Tibial nerve (tissue), 4 donors: ENCODE measurements around the gene STUM. TPM values are rescaled to one million over a fixed set of nuclear protein-coding genes. Genes with fewer than 3 reads are reported as not detected.

Experiments used
- DNase-seq, 2 donors: peaks; one replicate each; pipeline ENCODE4 v3.0.0-alpha.2; 2019; ENCODE audit warnings: low spot score in 2 of 2
- H3K27ac ChIP-seq, 4 donors: fragments of 200-600 bp; sonication (generic) in 3 of 4; one replicate each; pipeline ENCODE4 v1.5.1; 2017 to 2019; ENCODE audit warnings: mild to moderate bottlenecking in 1 of 4
- H3K27me3 ChIP-seq, 2 donors: fragments of 200-600 bp; sonication (generic) in 1 of 2; one replicate each; pipeline versions ENCODE4 v1.5.1 to v1.6.0; 2017 to 2019
- H3K36me3 ChIP-seq, 3 donors: fragments of 200-600 bp; sonication (generic); one replicate each; pipeline ENCODE4 v1.5.1; 2018 to 2019
- H3K4me1 ChIP-seq, 4 donors: fragments of 200-600 bp; sonication (generic) in 3 of 4; one replicate each; pipeline ENCODE4 v1.5.1; 2017 to 2019
- H3K4me3 ChIP-seq, 4 donors: fragments of 200-600 bp; sonication (generic) in 3 of 4; one replicate each; pipeline ENCODE4 v1.5.1; 2017 to 2019; ENCODE audit warnings: mild to moderate bottlenecking in 1 of 4, moderate library complexity in 1 of 4
- H3K9me3 ChIP-seq, 4 donors: fragments of 200-600 bp; sonication (generic) in 3 of 4; one replicate each; pipeline ENCODE4 v1.5.1; 2017 to 2019
- CTCF ChIP-seq, 5 experiments: fragments of 200-600 bp in 3 of 5; fragments of 450-650 bp in 2 of 5; sonication (generic) in 3 of 5; IDR thresholded peaks; one replicate each; pipeline ENCODE4 v1.5.1; 2016 to 2019; ENCODE audit warnings: antibody characterized with exemption in 5 of 5, mild to moderate bottlenecking in 3 of 5, moderate library complexity in 2 of 5
- EP300 ChIP-seq, 2 donors: sonication (generic); formaldehyde crosslinking; IDR thresholded peaks; one replicate each; pipeline ENCODE4 v1.6.1; 2017; ENCODE audit warnings: antibody characterized with exemption in 2 of 2, mild to moderate bottlenecking in 1 of 2
- POLR2A ChIP-seq, 2 donors: fragments of 450-650 bp; IDR thresholded peaks; one replicate each; pipeline ENCODE4 v1.6.1; 2017; ENCODE audit warnings: antibody characterized with exemption in 2 of 2, mild to moderate bottlenecking in 2 of 2, moderate library complexity in 2 of 2
- WGBS, 2 donors: methylation state at CpG; one replicate each; pipeline ENCODE4 v1.1.5; 2018; 5-methylcytosine and 5-hydroxymethylcytosine counted together
- total RNA-seq, 4 donors: library from RNA; depleted of rRNA; stranded (reverse); fragments of >200 nt; gene quantifications; one replicate each; pipeline ENCODE4 v1.1.0, GENCODE V29; 2016

Gene STUM
- total RNA-seq, 4 donors from 2014 or later, result 4.8 to 7.5 (median 6.9) TPM

GRCh38 chr1:226646870-226647449 is 98.4 kb downstream of the STUM start:
- Histone ChIP-seq H3K4me1 (peaks cover 0 to 38% (median 23%) of the 10 kb centered on the region in 4 donors), H3K9me3 (no peaks in the 10 kb centered on the region), H3K27me3 (no peaks in the 10 kb centered on the region), H3K4me3 (no peak overlapping the region), H3K27ac (peak overlapping the region in 1 of 4 donors; percentile 54), H3K36me3 (peaks cover 0 to 64% (median 10%) of the 10 kb centered on the region in 3 donors)
- DNase-seq, result no peak
- whole genome bisulfite sequencing, 2 donors, result 95 to 96% methylated on average over 14 to 16 of the region's 16 CpGs
- TF ChIP-seq CTCF (IDR thresholded peaks at IDR 0.05) (no peak), POLR2A (IDR thresholded peaks at IDR 0.05) (no peak), EP300 (IDR thresholded peaks at IDR 0.05) (no peak)

GRCh38 chr1:226647719-226648118 is 99.2 kb downstream of the STUM start:
- Histone ChIP-seq H3K4me1 (peaks cover 0 to 36% (median 23%) of the 10 kb centered on the region in 4 donors), H3K4me3 (no peak overlapping the region), H3K9me3 (no peaks in the 10 kb centered on the region), H3K27me3 (no peaks in the 10 kb centered on the region), H3K27ac (peak overlapping the region in 1 of 4 donors; percentile 54), H3K36me3 (peaks cover 0 to 56% (median 10%) of the 10 kb centered on the region in 3 donors)
- WGBS, 2 donors, result 94 to 96% methylated on average over 6 to 8 of the region's 8 CpGs
- no peak for DNase-seq
- TF ChIP-seq EP300 (IDR thresholded peaks at IDR 0.05), result no peak
- no peak for TF ChIP-seq POLR2A (IDR thresholded peaks at IDR 0.05)
- no peak for TF ChIP-seq CTCF (IDR thresholded peaks at IDR 0.05)

- Histone ChIP-seq H3K4me3 (no peak overlapping the region), H3K27ac (peak overlapping the region in 1 of 4 donors; percentile 14), H3K4me1 (peaks cover 0 to 35% (median 18%) of the 10 kb centered on the region in 4 donors), H3K27me3 (no peaks in the 10 kb centered on the region), H3K36me3 (peaks cover 0 to 55% (median 10%) of the 10 kb centered on the region in 3 donors), H3K9me3 (no peaks in the 10 kb centered on the region)
- no peak for TF ChIP-seq CTCF (IDR thresholded peaks at IDR 0.05)
- no peak for TF ChIP-seq EP300 (IDR thresholded peaks at IDR 0.05)
- no peak for TF ChIP-seq POLR2A (IDR thresholded peaks at IDR 0.05)
- 87 to 91% methylated on average over 6 of the region's 6 CpGs for WGBS, 2 donors
- DNase-seq, result no peak
Observed at GRCh38 chr1:226648421-226648820, 99.9 kb downstream of the STUM start.

- WGBS, 2 donors, result 74 to 84% methylated on average over 8 of the region's 8 CpGs
Observed at GRCh38 chr1:226649244-226649643, 100.7 kb downstream of the STUM start.

More at GRCh38 chr1:226649244-226649643, 100.7 kb downstream of the STUM start:
- TF ChIP-seq EP300 (IDR thresholded peaks at IDR 0.05) (no peak), CTCF (IDR thresholded peaks at IDR 0.05) (no peak), POLR2A (IDR thresholded peaks at IDR 0.05) (no peak)
- Histone ChIP-seq H3K27ac (no peak overlapping the region), H3K27me3 (no peaks in the 10 kb centered on the region), H3K9me3 (no peaks in the 10 kb centered on the region), H3K4me3 (no peak overlapping the region), H3K4me1 (peaks cover 0 to 35% (median 18%) of the 10 kb centered on the region in 4 donors), H3K36me3 (peaks cover 0 to 49% (median 10%) of the 10 kb centered on the region in 3 donors)
- DNase-seq, result no peak
